Measurements from ENCODE around the gene TCN2. TPM values are rescaled to one million over a fixed set of nuclear protein-coding genes. Genes with fewer than 3 reads are reported as not detected.
"Not testable (repeated sequence)": the region's sequence is repeated elsewhere in the genome, so short reads cannot be mapped to it uniquely, and the experiment has no call there.

TCN2 gene
- total and polyA plus RNA-seq, 2 experiments from 2014 or later: 4.8 to 5.3 TPM

DNA sequence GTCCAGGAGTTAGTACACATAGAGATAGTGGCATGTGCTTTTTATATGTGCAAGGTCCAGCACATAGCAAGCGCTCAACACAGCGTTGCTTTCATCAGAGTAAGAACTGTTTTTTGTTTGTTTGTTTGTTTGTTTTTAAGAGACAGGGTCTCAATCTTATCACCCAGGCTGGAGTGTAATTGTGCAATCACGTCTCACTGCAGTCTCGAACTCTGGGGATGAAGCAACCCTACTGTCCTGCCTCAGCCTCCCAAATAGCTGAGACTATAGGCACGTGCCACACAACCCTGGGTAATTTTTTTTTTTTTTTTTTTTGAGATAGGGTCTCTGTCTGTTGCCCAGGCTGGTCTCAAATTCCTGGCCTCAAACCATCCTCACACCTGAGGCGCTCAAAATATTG, 10.8 kb downstream of the TCN2 start:
- 85 to 88% methylated on average over 6 of the region's 6 CpGs for WGBS, 2 experiments (ENCODE audit: low coverage in 1 of 2, low lambda C conversion rate in 2 of 2, missing lambda C conversion rate in 2 of 2)

DNA sequence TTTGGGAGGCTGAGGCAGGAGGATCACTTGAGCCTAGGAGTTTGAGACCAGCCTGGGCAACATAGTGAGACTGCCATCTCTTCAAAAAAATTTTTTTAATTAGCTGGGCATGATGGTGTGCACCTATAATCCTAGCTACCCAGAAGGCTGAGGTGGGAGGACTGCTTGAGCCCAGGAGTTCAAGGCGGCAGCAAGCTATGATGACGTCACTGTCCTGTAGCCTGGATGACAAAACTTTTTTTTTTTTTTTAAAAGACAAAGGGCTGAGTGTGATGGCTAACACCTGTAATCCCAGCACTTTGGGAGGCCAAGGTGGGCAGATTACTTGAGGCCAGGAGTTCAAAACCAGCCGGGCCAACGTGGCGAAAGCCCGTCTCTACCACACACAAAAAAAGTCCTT, 12.9 kb downstream of the TCN2 start:
- WGBS, 2 experiments (ENCODE audit: low coverage in 1 of 2, low lambda C conversion rate in 2 of 2, missing lambda C conversion rate in 2 of 2): 88 to 97% methylated on average over 6 of the region's 6 CpGs
- H3K4me2 ChIP-seq (ENCODE audit: unreplicated experiment); H3K79me2 ChIP-seq (ENCODE audit: insufficient read depth); in situ Hi-C loops (cut with MboI); H4K20me1 ChIP-seq (ENCODE audit: insufficient read depth); H3K9ac ChIP-seq; H3K4me3 ChIP-seq; H3K9me3 ChIP-seq (ENCODE audit: low read depth); H2AFZ ChIP-seq; H3K27ac ChIP-seq; H3F3A ChIP-seq (ENCODE audit: insufficient read depth); H3K4me1 ChIP-seq (ENCODE audit: insufficient read depth); H3K9me2 ChIP-seq (ENCODE audit: insufficient read depth); DNase-seq; H3K27me3 ChIP-seq (replicated peaks; ENCODE audit: insufficient read depth); H3K36me3 ChIP-seq (ENCODE audit: low read depth): not testable (repeated sequence)

More for the DNA sequence above, 10.8 kb downstream of the TCN2 start:
- H3K4me3 ChIP-seq: no peak overlapping the region
- H3K27me3 ChIP-seq (replicated peaks; ENCODE audit: insufficient read depth): no peaks in the 10 kb centered on the region
- H3K9me3 ChIP-seq (ENCODE audit: low read depth): no peaks in the 10 kb centered on the region
- no peaks in the 10 kb centered on the region for H3F3A ChIP-seq (ENCODE audit: insufficient read depth)
- H3K4me1 ChIP-seq (ENCODE audit: insufficient read depth): no peaks in the 10 kb centered on the region
- TF ChIP-seq EZH2 (IDR thresholded peaks at IDR 0.05; ENCODE audit: insufficient read depth, poor library complexity, severe bottlenecking): no peak
- TF ChIP-seq EZH2phosphoT487 (IDR thresholded peaks at IDR 0.05; ENCODE audit: insufficient read depth, low read depth): no peak
- H3K79me2 ChIP-seq (ENCODE audit: insufficient read depth): no peaks in the 10 kb centered on the region
- H3K36me3 ChIP-seq (ENCODE audit: low read depth): no peaks in the 10 kb centered on the region
- no peak for DNase-seq
- H2AFZ ChIP-seq: no peak overlapping the region
- in situ Hi-C loops (cut with MboI): no loop called here
- no peak overlapping the region for H3K9ac ChIP-seq
- no peak overlapping the region for H3K4me2 ChIP-seq (ENCODE audit: unreplicated experiment)
- H4K20me1 ChIP-seq (ENCODE audit: insufficient read depth): no peaks in the 10 kb centered on the region
- H3K9me2 ChIP-seq (ENCODE audit: insufficient read depth): no peaks in the 10 kb centered on the region
- H3K27ac ChIP-seq: no peak overlapping the region

DNA sequence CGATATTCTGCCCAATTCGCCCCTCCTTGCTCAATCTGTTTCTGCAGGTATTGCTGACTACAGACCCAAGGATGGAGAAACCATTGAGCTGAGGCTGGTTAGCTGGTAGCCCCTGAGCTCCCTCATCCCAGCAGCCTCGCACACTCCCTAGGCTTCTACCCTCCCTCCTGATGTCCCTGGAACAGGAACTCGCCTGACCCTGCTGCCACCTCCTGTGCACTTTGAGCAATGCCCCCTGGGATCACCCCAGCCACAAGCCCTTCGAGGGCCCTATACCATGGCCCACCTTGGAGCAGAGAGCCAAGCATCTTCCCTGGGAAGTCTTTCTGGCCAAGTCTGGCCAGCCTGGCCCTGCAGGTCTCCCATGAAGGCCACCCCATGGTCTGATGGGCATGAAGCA, 19.4 kb downstream of the TCN2 start:
- no peak overlapping the region for H2AFZ ChIP-seq
- no peaks in the 10 kb centered on the region for H3K9me2 ChIP-seq (ENCODE audit: insufficient read depth)
- H3K27me3 ChIP-seq (replicated peaks; ENCODE audit: insufficient read depth): no peaks in the 10 kb centered on the region
- H3K27ac ChIP-seq: no peak overlapping the region
- no peak overlapping the region for H3K4me2 ChIP-seq (ENCODE audit: unreplicated experiment)
- in situ Hi-C loops (cut with MboI): no loop called here
- DNase-seq: no peak
- no peaks in the 10 kb centered on the region for H3K36me3 ChIP-seq (ENCODE audit: low read depth)
- TF ChIP-seq EZH2 (IDR thresholded peaks at IDR 0.05; ENCODE audit: insufficient read depth, poor library complexity, severe bottlenecking) (no peak), EZH2phosphoT487 (IDR thresholded peaks at IDR 0.05; ENCODE audit: insufficient read depth, low read depth) (no peak)
- 60 to 68% methylated on average over 5 of the region's 5 CpGs for WGBS, 2 experiments (ENCODE audit: low coverage in 1 of 2, low lambda C conversion rate in 2 of 2, missing lambda C conversion rate in 2 of 2)
- H3K4me3 ChIP-seq: no peak overlapping the region
- H4K20me1 ChIP-seq (ENCODE audit: insufficient read depth): no peaks in the 10 kb centered on the region
- no peak overlapping the region for H3K9ac ChIP-seq
- no peaks in the 10 kb centered on the region for H3F3A ChIP-seq (ENCODE audit: insufficient read depth)
- no peaks in the 10 kb centered on the region for H3K4me1 ChIP-seq (ENCODE audit: insufficient read depth)
- no peaks in the 10 kb centered on the region for H3K79me2 ChIP-seq (ENCODE audit: insufficient read depth)
- no peaks in the 10 kb centered on the region for H3K9me3 ChIP-seq (ENCODE audit: low read depth)

DNA sequence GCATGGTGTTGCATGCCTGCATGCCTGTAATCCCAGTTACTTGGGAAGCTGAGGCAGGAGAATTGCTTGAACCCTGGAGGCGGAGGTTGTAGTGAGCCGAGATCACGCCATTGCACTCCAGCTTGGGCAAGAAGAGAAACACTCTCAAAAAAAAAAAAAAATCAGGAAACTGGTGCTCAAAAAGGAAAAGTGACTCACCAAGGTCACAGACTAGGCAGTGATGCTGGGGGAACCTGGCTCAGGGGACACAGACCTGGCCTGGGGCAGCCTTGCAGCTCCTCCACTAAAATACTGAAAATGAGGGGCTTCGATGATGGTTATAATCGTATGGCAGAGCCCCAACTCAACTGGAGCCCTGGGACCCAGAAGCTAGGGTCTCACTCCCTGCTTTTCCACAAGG, 20.5 kb downstream of the TCN2 start:
- no peak for TF ChIP-seq EZH2 (IDR thresholded peaks at IDR 0.05; ENCODE audit: insufficient read depth, poor library complexity, severe bottlenecking)
- TF ChIP-seq EZH2phosphoT487 (IDR thresholded peaks at IDR 0.05; ENCODE audit: insufficient read depth, low read depth): no peak
- H3K36me3 ChIP-seq (ENCODE audit: low read depth): no peaks in the 10 kb centered on the region
- no peaks in the 10 kb centered on the region for H3F3A ChIP-seq (ENCODE audit: insufficient read depth)
- no peak overlapping the region for H3K27ac ChIP-seq
- in situ Hi-C loops (cut with MboI): no loop called here
- no peak overlapping the region for H2AFZ ChIP-seq
- no peak overlapping the region for H3K9ac ChIP-seq
- no peak overlapping the region for H3K4me3 ChIP-seq
- H3K79me2 ChIP-seq (ENCODE audit: insufficient read depth): no peaks in the 10 kb centered on the region
- no peaks in the 10 kb centered on the region for H4K20me1 ChIP-seq (ENCODE audit: insufficient read depth)
- no peaks in the 10 kb centered on the region for H3K9me2 ChIP-seq (ENCODE audit: insufficient read depth)
- 85% methylated on average over 4 to 5 of the region's 5 CpGs for whole genome bisulfite sequencing, 2 experiments (ENCODE audit: low coverage in 1 of 2, low lambda C conversion rate in 2 of 2, missing lambda C conversion rate in 2 of 2)
- no peak for DNase-seq
- H3K4me1 ChIP-seq (ENCODE audit: insufficient read depth): no peaks in the 10 kb centered on the region
- no peaks in the 10 kb centered on the region for H3K27me3 ChIP-seq (replicated peaks; ENCODE audit: insufficient read depth)
- H3K4me2 ChIP-seq (ENCODE audit: unreplicated experiment): no peak overlapping the region
- H3K9me3 ChIP-seq (ENCODE audit: low read depth): no peaks in the 10 kb centered on the region

DNA sequence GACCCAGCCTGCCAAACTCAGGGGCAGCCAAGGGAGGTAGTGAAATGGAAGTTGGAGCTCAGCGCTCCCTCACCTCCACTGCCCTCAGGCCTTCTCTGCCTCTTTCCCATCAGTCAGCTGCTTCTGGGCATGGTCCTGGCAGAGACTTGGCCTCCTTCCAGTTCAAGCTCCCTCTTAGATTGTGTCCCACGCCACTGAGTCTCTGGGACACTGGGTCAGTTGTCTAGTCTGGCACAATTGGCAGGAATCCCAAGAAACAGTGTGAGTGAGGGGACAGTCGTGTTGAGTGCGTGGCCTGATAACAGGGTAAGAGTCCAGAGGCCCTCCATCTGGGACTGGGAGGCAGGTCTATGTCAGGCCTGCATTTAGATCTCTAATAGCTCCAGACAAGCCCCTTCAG, 21.5 kb downstream of the TCN2 start:
- Histone ChIP-seq H3K27ac (no peak overlapping the region), H3K4me3 (no peak overlapping the region), H3K4me1 (ENCODE audit: insufficient read depth) (no peaks in the 10 kb centered on the region), H2AFZ (no peak overlapping the region), H3K27me3 (replicated peaks; ENCODE audit: insufficient read depth) (no peaks in the 10 kb centered on the region), H3K9ac (no peak overlapping the region), H3K79me2 (ENCODE audit: insufficient read depth) (no peaks in the 10 kb centered on the region), H3K4me2 (ENCODE audit: unreplicated experiment) (no peak overlapping the region), H4K20me1 (ENCODE audit: insufficient read depth) (no peaks in the 10 kb centered on the region), H3K36me3 (ENCODE audit: low read depth) (no peaks in the 10 kb centered on the region), H3K9me2 (ENCODE audit: insufficient read depth) (no peaks in the 10 kb centered on the region), H3K9me3 (ENCODE audit: low read depth) (no peaks in the 10 kb centered on the region), H3F3A (ENCODE audit: insufficient read depth) (no peaks in the 10 kb centered on the region)
- no peak for DNase-seq
- TF ChIP-seq EZH2 (IDR thresholded peaks at IDR 0.05; ENCODE audit: insufficient read depth, poor library complexity, severe bottlenecking) (no peak), EZH2phosphoT487 (IDR thresholded peaks at IDR 0.05; ENCODE audit: insufficient read depth, low read depth) (no peak)
- in situ Hi-C loops (cut with MboI): no loop called here
- 54 to 92% methylated on average over 3 to 4 of the region's 4 CpGs for WGBS, 2 experiments (ENCODE audit: low coverage in 1 of 2, low lambda C conversion rate in 2 of 2, missing lambda C conversion rate in 2 of 2)

DNA sequence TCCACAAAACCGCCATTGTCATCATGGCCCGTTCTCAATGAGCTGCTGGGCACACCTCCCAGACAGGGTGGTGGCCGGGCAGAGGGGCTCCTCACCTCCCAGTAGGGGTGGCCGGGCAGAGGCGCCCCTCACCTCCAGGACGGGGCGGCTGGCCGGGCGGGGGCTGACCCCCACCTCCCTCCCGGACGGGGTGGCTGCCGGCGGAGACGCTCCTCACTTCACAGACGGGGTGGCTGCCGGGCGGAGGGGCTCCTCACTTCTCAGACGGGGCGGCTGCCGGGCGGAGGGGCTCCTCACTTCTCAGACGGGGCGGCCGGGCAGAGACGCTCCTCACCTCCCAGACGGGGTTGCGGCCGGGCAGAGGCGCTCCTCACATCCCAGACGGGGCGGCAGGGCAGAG, 24.5 kb downstream of the TCN2 start:
- not testable (repeated sequence) for H3K4me3 ChIP-seq; DNase-seq; H3K27ac ChIP-seq; H3K9me3 ChIP-seq (ENCODE audit: low read depth); H3F3A ChIP-seq (ENCODE audit: insufficient read depth); H3K27me3 ChIP-seq (replicated peaks; ENCODE audit: insufficient read depth); H3K79me2 ChIP-seq (ENCODE audit: insufficient read depth); H3K36me3 ChIP-seq (ENCODE audit: low read depth); H3K9ac ChIP-seq; H3K4me1 ChIP-seq (ENCODE audit: insufficient read depth); H3K9me2 ChIP-seq (ENCODE audit: insufficient read depth); H2AFZ ChIP-seq; H4K20me1 ChIP-seq (ENCODE audit: insufficient read depth); H3K4me2 ChIP-seq (ENCODE audit: unreplicated experiment)
- in situ Hi-C loops (cut with MboI): loop anchor here (10.0 kb wide), 2 partner anchors 123 to 273 kb away; no protein-coding TSS in a partner anchor
- 73 to 89% methylated on average over 2 to 9 of the region's 31 CpGs for WGBS, 2 experiments (ENCODE audit: low coverage in 1 of 2, low lambda C conversion rate in 2 of 2, missing lambda C conversion rate in 2 of 2)

All from GM23248 (cell line).